T-helper 9 cell (primary cell): ENCODE results near the gene SEPTIN12.
"Not testable (repeated sequence)": the region's sequence is repeated elsewhere in the genome, so short reads cannot be mapped to it uniquely, and the experiment has no call there.

Experiments used
- DNase-seq: peaks from one replicate; pipeline ENCODE4 v3.0.0-alpha.2; 2020

The SEPTIN12 gene

GRCh38 chr16:4752351-4753100 lies 35.6 kb downstream of the SEPTIN12 start:
- DNase-seq = no peak

- no peak for DNase-seq
These were observed 37.2 kb downstream of the SEPTIN12 start for GRCh38 chr16:4750896-4751295.

DNA sequence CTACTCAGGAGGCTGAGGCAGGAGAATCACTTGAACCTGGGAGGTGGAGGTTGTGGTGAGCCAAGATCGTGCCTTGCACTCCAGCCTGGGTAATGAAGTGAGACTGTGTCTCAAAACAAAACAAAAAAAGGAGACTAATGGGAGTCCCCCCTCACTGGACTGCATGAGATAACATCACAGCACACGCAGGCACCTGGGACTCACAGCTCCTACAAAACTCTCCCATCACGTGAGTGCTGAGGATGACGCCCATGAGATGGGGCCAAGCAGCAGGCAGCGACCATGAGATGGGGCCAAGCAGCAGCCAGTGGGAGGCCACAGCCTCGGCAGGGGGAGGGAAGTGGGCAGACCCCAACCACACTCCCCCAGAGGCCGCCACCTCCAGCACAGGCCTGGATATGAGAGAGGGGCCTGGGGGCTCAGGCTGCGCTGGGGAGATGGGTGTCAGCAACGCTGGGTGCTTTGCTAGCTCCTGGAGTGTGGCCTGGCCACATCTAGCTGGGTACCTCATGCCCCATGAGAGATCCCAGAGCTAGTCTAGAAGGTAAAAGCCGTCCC lies 38.4 kb downstream of the SEPTIN12 start:
- DNase-seq = no peak

- DNase-seq = no peak
These were observed 39.3 kb downstream of the SEPTIN12 start for GRCh38 chr16:4748682-4749411.

DNA sequence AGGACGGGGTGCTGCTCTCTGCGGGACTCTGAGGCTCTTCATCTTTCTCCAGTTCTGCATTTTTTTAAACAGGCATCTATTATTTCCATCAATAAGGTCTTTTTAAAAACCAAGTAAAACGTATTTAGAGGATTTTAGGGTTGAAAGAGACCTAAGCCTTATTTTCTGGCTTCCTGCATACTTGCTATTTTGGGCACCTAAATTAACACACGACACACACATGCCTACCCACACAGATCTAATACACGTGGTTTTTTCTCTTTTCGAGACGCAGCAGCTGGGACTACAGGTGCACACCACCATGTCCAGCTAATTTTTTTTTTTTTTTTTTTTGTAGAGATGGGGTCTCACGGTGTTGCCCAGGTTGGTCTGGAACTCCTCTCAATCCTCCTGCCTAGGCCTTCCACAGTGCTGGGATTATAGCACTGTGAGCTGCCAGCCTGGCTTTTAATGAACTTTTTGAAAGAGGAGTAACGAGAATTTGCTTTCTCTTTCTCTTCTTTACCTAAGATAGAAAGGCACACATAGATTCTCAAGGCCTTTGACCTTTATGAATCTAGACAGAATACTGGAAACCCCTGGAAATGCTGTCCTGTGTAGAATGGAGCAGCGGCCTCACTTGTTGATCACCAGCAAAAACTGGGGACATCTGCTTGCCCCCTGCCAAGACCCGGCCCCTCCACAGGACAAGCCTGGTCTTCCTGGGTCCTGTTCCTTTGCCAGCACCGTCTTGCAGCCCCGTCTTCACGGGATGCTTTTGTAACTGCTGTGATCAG lies 40.1 kb downstream of the SEPTIN12 start:
- DNase-seq = no peak

DNA sequence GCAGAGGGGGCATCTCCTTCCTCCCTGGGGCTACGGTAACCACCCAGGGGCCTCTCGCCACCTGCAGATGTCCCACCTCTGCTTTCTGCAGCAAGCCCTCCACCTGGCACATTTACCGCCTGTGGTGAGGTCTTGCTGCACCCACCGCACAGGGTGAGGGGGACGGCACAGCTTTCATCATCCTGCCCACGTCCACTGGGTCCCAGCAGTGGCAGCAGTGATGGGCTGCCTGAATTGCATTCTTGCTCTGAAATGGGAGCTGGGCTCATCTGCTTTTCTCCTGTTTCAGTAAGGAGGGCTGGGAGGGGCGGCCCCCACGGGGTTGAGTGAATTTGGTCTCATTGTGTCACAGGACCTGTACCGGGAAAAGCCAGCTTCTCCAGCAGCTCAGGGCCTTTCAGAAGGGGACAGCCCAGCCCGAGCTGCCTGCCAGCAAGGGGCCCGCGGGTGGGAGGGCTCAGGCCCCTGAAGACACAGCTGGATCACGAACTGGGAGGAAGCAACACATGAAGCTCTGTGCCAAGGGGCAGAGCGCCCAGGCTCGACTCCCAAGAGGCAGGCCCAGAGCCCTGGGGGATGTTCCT lies 41.1 kb downstream of the SEPTIN12 start:
- DNase-seq = no peak

DNA sequence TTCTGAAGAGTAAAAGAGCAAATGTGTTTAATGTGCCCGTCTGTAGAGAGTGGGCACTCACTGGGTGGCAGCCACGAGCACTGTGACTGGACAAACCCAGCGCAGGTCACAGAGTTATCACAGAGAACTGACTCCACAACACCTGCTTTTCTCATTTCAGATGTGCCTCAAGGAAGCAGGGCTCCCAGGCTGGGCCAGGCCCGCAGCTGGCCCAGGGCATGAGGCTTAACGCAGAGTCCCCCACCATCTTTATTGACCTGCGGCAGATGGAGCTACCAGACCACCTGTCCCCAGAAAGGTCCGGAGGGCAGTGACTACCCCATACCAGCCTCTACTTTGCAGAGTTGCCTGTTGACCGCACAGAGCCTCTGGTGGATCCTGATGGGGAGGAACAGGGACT lies 41.9 kb downstream of the SEPTIN12 start:
- DNase-seq = no peak

DNA sequence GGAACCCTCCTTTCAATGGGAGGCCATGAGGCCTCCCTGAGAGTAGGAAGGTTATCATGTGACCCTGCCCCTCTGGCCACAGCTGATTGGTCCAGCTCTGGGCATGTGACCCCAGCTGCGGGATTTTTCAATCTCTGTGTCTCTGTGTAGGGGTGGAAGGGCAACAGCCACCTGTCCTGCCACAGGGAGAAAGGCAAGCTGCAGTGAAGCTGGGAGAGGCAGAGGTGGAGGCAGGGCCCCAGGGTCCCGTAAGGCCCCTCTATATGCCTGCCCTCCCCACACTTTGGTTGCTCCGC lies 42.9 kb downstream of the SEPTIN12 start:
- DNase-seq = no peak

DNA sequence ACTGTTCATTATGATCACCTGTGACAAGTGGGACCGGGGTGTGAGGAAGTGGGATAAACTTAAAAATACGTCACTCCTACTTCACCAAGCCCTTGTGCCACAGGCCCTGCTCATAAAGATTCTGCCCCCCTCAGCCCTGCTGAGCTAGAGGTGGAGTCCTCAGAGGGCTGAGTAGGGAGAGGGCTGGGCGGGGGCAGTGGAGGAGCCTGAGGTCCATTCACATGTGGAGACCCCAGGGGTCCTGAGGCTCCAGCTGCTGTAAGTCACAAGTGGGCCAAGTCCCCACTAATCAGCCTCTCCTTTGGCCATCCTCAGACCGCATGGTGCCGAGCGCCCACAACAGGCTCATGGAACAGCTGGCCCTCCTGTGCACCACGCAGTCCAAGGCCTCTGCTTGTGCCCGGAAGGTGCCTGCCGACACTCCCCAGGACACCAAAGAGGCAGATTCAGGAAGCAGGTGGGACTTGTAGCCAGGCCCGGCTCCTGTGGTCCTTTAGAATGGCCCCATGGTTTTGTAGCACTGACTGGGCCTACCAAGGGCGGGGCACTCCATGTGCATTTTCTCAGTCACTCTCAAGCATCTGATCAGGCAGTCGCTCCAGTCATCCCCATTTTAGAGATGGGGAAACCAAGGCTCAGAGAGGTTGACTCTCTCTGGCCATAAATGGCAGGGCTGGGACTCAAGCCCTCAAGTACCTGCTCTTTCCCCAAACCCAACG lies 43.4 kb downstream of the SEPTIN12 start:
- no peak for DNase-seq

- no peak for DNase-seq
These were observed 44.8 kb downstream of the SEPTIN12 start for GRCh38 chr16:4743226-4743878.

DNA sequence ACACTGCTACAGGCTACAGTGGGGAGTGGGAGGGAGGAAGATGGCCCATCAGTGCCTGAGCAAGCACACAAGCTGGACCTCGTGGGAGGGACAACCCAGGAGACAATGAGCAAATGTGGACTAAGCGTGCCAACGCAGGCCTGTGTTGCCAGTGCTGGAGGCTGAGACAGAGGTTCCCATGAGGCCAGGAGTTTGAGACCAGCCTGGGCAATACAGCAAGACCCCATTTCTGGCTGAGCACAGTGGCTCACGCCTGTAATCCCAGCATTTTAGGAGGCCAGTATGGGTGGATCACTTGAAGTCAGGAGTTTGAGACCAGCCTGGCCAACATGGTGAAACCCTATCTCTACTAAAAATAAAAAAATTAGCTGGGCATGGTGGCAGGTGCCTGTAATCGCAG lies 49.8 kb downstream of the SEPTIN12 start:
- DNase-seq = not testable (repeated sequence)

DNA sequence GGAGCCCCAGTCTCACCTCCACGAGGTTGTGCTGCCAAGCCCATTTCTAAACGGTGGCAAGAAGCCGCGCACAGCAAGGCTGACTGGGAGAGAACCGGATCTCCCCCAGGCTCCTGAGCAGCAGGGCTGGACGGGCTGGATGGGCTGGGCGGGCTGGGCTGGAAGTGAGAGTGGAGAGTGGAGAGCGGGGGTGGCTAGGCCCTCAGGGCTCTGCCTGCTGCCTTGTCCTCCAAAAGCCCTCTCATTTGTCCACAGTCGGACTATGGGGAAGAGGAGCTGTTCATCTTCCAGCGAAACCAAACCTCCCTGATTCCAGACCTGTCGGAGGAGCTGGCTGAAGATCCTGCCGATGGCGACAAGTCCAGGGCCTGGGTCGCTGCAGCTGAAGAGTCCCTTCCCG lies 50.6 kb downstream of the SEPTIN12 start:
- no peak for DNase-seq

- DNase-seq = no peak
These were observed 51.6 kb downstream of the SEPTIN12 start for GRCh38 chr16:4736546-4736945.

DNA sequence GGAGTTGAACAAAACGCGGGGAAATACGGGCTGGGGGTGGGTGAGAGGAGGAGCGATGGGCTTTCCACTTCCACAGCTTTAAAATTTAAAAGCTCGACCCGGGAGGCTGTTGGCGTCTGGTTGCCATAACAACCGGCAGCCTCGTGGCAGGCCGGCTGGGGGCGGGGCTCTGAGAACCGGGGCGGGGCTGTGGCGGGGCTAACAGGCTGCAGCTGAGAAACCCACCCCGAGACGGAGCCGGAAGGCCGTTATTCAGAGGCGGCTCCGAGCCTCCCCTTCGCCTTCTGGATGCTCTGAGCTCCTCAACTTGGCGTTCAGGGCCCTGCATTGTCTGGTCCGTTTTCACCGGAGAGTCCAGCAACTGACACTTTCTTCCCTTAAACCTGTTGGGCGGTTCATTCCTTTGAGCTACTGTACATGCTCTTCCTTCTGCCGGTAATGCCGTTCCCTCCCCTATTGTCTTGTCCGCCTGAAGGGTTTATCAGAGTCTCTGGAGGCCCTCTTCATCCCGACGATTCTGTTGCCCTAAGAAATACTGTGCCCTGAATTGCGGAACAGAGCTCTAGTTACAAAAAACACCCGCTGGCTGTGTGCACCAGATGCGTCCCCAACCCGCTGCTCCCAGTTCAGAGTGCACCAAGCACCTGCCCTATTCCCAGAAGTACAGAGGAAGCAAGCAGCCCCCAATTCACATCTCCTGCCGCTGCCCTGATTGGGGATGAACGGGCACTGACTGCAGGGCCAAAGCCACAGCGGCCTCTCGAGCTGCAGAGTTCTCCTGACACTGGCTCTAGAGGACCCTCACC lies 53.2 kb downstream of the SEPTIN12 start:
- peak; percentile 97 for DNase-seq

DNA sequence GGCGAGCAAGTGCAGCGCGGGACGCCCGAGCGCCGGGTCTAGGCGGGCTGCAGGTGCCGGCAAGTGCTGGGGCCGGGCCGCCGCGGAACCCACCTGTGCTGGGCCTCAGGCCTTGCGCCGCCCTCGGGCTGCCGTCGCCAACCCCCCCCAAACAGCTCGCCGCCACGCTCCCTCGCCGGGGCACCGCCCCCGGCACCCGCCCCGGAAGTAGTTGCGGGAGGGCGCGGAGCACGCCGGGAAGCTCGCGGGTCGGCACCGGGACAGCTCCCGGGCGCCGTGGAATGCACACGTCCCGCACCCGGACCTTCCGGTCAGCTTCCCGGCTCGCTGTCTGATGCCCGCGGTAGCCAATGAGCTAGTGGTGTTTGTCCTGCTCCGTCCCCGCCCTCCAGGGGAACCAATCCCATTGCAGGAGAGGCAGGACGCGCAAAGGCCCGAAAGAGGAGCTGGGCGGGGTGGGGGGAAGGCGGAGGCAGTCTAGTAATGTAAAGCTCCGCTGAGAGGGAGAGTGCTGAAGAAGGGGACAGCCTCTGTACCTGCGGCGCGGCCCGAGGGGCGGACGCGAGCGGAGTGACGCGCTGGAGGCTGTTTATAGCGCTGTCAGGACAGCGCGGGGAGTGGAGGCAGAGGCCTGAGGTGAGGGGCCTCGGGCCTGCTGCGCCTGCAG lies 53.9 kb downstream of the SEPTIN12 start, which contains the start of the genes ANKS3 and DNAAF8:
TSS of gene ANKS3 (minus strand) at position 209 of the 667 bp plus-strand sequence. CDS start 4,122 bp downstream, outside the sequence.
TSS of gene DNAAF8 (plus strand) at position 475 of the 667 bp plus-strand sequence. CDS start 1,978 bp downstream, outside the sequence.
- DNase-seq = peak; percentile 73

DNA sequence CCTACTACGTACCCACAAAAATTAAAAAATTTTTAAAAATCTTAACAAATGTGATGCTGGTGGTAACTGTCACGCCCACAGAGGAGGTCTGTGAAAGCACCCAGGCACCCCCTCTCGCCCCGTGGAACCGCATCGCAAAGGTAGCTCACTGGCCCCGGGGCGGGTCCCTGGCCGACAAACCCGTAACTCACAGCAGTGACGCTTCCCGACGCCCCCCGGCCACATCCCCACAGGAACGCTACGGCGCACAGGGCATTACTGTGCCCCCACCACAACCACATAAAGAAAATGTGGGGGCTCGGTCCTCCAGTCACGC lies 54.4 kb downstream of the SEPTIN12 start:
- DNase-seq = peak; percentile 10

GRCh38 chr16:4733211-4733742 lies 54.9 kb downstream of the SEPTIN12 start:
- no peak for DNase-seq

DNA sequence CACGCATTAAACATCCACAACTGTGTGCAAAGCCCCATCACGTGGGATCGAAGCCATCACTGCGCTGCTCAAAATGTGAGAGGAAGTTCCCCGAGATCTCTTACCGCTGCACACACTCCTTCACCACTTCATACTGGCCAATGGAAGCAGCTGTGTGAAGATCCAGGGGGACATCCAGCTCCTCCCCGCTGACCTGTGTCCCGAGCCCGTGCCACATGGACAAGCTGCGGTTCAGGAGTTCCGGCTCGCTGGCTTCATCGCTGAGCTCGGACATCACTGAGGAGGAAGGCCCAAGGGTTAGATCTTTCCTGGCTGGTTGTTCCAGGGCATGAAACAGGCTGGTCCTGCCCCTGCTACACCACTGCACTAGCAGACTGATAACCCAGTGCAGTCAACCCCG lies 58.3 kb downstream of the SEPTIN12 start:
- DNase-seq = no peak

- no peak for DNase-seq
These were observed 59.5 kb downstream of the SEPTIN12 start for GRCh38 chr16:4728676-4729075.
